ENCODE results near the gene ZNF821. TPM values are rescaled to one million over a fixed set of nuclear protein-coding genes. Genes with fewer than 3 reads are reported as not detected.
"Not testable (repeated sequence)": the region's sequence is repeated elsewhere in the genome, so short reads cannot be mapped to it uniquely, and the experiment has no call there.

Gene ZNF821
- total RNA-seq, 1 donor from 2014 or later, result 10.3 TPM

- H2AFZ ChIP-seq (replicated peaks), result no peak overlapping the region
- H3F3A ChIP-seq (ENCODE audit: low read depth), result no peaks in the 10 kb centered on the region
- DNase-seq (ENCODE audit: low spot score), result no peak
- no peaks in the 10 kb centered on the region for H3K27me3 ChIP-seq
- H3K36me3 ChIP-seq, result no peaks in the 10 kb centered on the region
- H3K4me2 ChIP-seq, result no peak overlapping the region
- no peaks in the 10 kb centered on the region for H3K79me2 ChIP-seq (ENCODE audit: low read depth)
- H3K4me3 ChIP-seq, result no peak overlapping the region
- Mint-ChIP-seq H3K4me3 (no peak overlapping the region), H3K4me1 (no peaks in the 10 kb centered on the region), H3K27me3 (ENCODE audit: insufficient read depth, low read depth) (no peaks in the 10 kb centered on the region), H3K9me3 (no peaks in the 10 kb centered on the region), H3K27ac (no peak overlapping the region), H3K36me3 (no peaks in the 10 kb centered on the region)
- H3K27ac ChIP-seq, result no peak overlapping the region
- H3K9ac ChIP-seq, result no peak overlapping the region
- H4K20me1 ChIP-seq (ENCODE audit: low read depth), result no peaks in the 10 kb centered on the region
- no peak for TF ChIP-seq CTCF (IDR thresholded peaks at IDR 0.05)
- TF ChIP-seq EZH2 (IDR thresholded peaks at IDR 0.05), result no peak
- no peak for TF ChIP-seq EZH2phosphoT487 (IDR thresholded peaks at IDR 0.05)
- no peaks in the 10 kb centered on the region for H3K4me1 ChIP-seq
- H3K9me3 ChIP-seq (ENCODE audit: low read depth), result no peaks in the 10 kb centered on the region
Measured at GRCh38 chr16:71834291-71834690, 49.7 kb downstream of the ZNF821 start.

- not testable (repeated sequence) for H3K4me3 Mint-ChIP-seq; H3K27ac ChIP-seq; DNase-seq (ENCODE audit: low spot score); H3K36me3 Mint-ChIP-seq; H3K4me3 ChIP-seq; H3K36me3 ChIP-seq; H3K27me3 Mint-ChIP-seq (ENCODE audit: insufficient read depth, low read depth); H3K27me3 ChIP-seq; H3K4me1 Mint-ChIP-seq; H3K4me2 ChIP-seq; H3K9me3 Mint-ChIP-seq; H3K9me3 ChIP-seq (ENCODE audit: low read depth); H2AFZ ChIP-seq (replicated peaks); H3K79me2 ChIP-seq (ENCODE audit: low read depth); H3F3A ChIP-seq (ENCODE audit: low read depth); H3K9ac ChIP-seq; H4K20me1 ChIP-seq (ENCODE audit: low read depth); H3K27ac Mint-ChIP-seq; H3K4me1 ChIP-seq
Measured at GRCh38 chr16:71832112-71832511, 51.9 kb downstream of the ZNF821 start.

GRCh38 chr16:71831698-71832097, 52.3 kb downstream of the ZNF821 start:
- H3K9me3 ChIP-seq (ENCODE audit: low read depth); H3K79me2 ChIP-seq (ENCODE audit: low read depth); H3K9me3 Mint-ChIP-seq; H3K4me1 Mint-ChIP-seq; DNase-seq (ENCODE audit: low spot score); H3K27ac Mint-ChIP-seq; H3K27me3 ChIP-seq; H3K27ac ChIP-seq; H3K4me2 ChIP-seq; H2AFZ ChIP-seq (replicated peaks); H4K20me1 ChIP-seq (ENCODE audit: low read depth); H3K36me3 Mint-ChIP-seq; H3K4me1 ChIP-seq; H3K4me3 Mint-ChIP-seq; H3K27me3 Mint-ChIP-seq (ENCODE audit: insufficient read depth, low read depth); H3K36me3 ChIP-seq; H3K9ac ChIP-seq; H3K4me3 ChIP-seq; H3F3A ChIP-seq (ENCODE audit: low read depth): not testable (repeated sequence)

GRCh38 chr16:71830359-71830758, 53.6 kb downstream of the ZNF821 start:
- Histone ChIP-seq H3K9me3 (ENCODE audit: low read depth) (no peaks in the 10 kb centered on the region), H3K4me3 (no peak overlapping the region), H3K9ac (no peak overlapping the region), H3K27me3 (no peaks in the 10 kb centered on the region), H3K4me2 (no peak overlapping the region), H3K27ac (no peak overlapping the region), H3K36me3 (no peaks in the 10 kb centered on the region), H3K79me2 (ENCODE audit: low read depth) (no peaks in the 10 kb centered on the region), H3K4me1 (no peaks in the 10 kb centered on the region), H2AFZ (replicated peaks) (no peak overlapping the region), H4K20me1 (ENCODE audit: low read depth) (no peaks in the 10 kb centered on the region), H3F3A (ENCODE audit: low read depth) (no peaks in the 10 kb centered on the region)
- Mint-ChIP-seq H3K36me3 (no peaks in the 10 kb centered on the region), H3K27ac (no peak overlapping the region), H3K9me3 (no peaks in the 10 kb centered on the region), H3K4me3 (no peak overlapping the region), H3K27me3 (ENCODE audit: insufficient read depth, low read depth) (no peaks in the 10 kb centered on the region), H3K4me1 (no peaks in the 10 kb centered on the region)
- TF ChIP-seq EZH2 (IDR thresholded peaks at IDR 0.05), result no peak
- no peak for TF ChIP-seq EZH2phosphoT487 (IDR thresholded peaks at IDR 0.05)
- no peak for TF ChIP-seq CTCF (IDR thresholded peaks at IDR 0.05)
- no peak for DNase-seq (ENCODE audit: low spot score)
